Esophagus muscularis mucosa (tissue), 4 donors: ENCODE results near the gene CEP95.
A peak's percentile ranks its signal among the peaks of the same experiment; 100 is the strongest.

Source experiments
- CTCF ChIP-seq, 3 experiments: fragments of 200-600 bp in 2 of 3; fragments of 450-650 bp in 1 of 3; sonication (generic) in 2 of 3; IDR thresholded peaks; one replicate each; pipeline ENCODE4 v1.5.1; 2017 to 2019; ENCODE audit warnings: antibody characterized with exemption in 3 of 3, mild to moderate bottlenecking in 2 of 3, moderate library complexity in 1 of 3
- EP300 ChIP-seq: sonication (generic); formaldehyde crosslinking; IDR thresholded peaks from one replicate; pipeline ENCODE4 v1.6.1; 2017; ENCODE audit warnings: antibody characterized with exemption
- POLR2AphosphoS5 ChIP-seq, 2 donors: sonication (generic); formaldehyde crosslinking; IDR thresholded peaks; one replicate each; pipeline ENCODE4 v1.6.1; 2017; ENCODE audit warnings: antibody characterized with exemption in 2 of 2

DNA sequence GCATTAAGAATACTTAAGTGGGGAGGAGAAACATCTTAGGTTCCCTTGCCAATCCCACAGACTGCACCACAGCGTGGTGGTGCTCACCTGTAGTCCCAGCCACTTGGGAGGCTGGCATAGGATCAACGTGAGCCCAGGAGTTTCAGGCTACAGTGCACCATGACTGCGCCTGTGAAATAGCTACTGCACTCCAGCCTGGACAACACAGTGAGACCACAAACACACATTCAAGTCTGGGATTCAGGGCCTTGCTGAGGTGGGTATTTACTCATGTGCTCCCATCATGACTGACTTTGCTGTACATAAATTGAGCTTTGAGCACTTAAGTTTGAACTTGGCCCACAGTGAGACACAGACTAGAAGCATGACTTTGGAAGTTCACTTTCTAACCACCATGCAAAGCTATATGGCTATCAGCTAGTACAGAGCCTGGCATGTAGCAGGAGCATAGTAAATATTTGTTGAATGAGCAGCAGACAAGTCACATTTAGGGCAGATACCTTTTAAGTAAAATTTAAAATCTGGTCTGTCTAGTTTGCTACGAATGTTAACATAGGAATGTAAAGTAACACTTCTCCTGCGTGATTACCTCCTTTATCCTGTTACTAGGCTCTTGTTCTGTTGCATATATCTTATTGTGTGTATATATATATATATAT lies 33.5 kb downstream of the CEP95 start:
- TF ChIP-seq CTCF (IDR thresholded peaks at IDR 0.05) (no peak), EP300 (no peak), POLR2AphosphoS5 (IDR thresholded peaks at IDR 0.05) (peak in 1 of 2 donors; percentile 19)
